Fibroblast of lung (primary cell): Measurements from ENCODE around the gene DISP2. TPM values are rescaled to one million over a fixed set of nuclear protein-coding genes. Genes with fewer than 3 reads are reported as not detected.

Experiments used
- DNase-seq, 2 donors: peaks; one replicate each; pipeline versions ENCODE4 v3.0.0 to v3.0.0-alpha.2; 2010; ENCODE audit warnings: low read depth in 2 of 2
- H2AFZ ChIP-seq: 2 replicates; pipeline ENCODE4 v1.5.1; 2012; ENCODE audit warnings: low read length, control low read depth, inconsistent platforms
- H3K27ac ChIP-seq: 2 replicates; pipeline ENCODE4 v1.5.1; 2011; ENCODE audit warnings: low read length, control low read depth; ENCODE audit not compliant: insufficient read depth
- H3K27me3 ChIP-seq: 2 replicates; pipeline ENCODE4 v1.5.1; 2011; ENCODE audit warnings: mild to moderate bottlenecking, low read length; ENCODE audit not compliant: control insufficient read depth, insufficient read depth
- H3K36me3 ChIP-seq: 2 replicates; pipeline ENCODE4 v1.5.1; 2011; ENCODE audit warnings: low read length; ENCODE audit not compliant: control insufficient read depth, insufficient read depth
- H3K4me1 ChIP-seq: 2 replicates; pipeline ENCODE4 v1.5.1; 2011; ENCODE audit warnings: low read length; ENCODE audit not compliant: control insufficient read depth, insufficient read depth; ENCODE audit errors: extremely low read depth
- H3K4me2 ChIP-seq: 2 replicates; pipeline ENCODE4 v1.5.1; 2011; ENCODE audit warnings: low read length, control low read depth; ENCODE audit not compliant: insufficient read depth; ENCODE audit errors: extremely low read depth
- H3K4me3 ChIP-seq, 4 experiments: fragments of 200-600 bp in 1 of 4; sonication (generic) in 1 of 4; replicated peaks in 1 of 4; 2 replicates each; pipeline ENCODE4 v1.5.1; 2011 to 2016; ENCODE audit warnings: low read length in 4 of 4, low read depth in 3 of 4, mild to moderate bottlenecking in 3 of 4, control low read depth in 2 of 4, inconsistent platforms in 1 of 4, mixed read lengths in 1 of 4; ENCODE audit not compliant: insufficient read depth in 1 of 4; ENCODE audit errors: control extremely low read depth in 1 of 4
- H3K79me2 ChIP-seq: 2 replicates; pipeline ENCODE4 v1.5.1; 2012; ENCODE audit warnings: mild to moderate bottlenecking, low read length, inconsistent platforms; ENCODE audit not compliant: control insufficient read depth, insufficient read depth
- H3K9ac ChIP-seq: 2 replicates; pipeline ENCODE4 v1.5.1; 2011; ENCODE audit warnings: mild to moderate bottlenecking, low read length, control low read depth; ENCODE audit not compliant: insufficient read depth
- H3K9me3 ChIP-seq: 2 replicates; pipeline ENCODE4 v1.5.1; 2012; ENCODE audit warnings: low read depth, low read length; ENCODE audit not compliant: control insufficient read depth, insufficient read depth
- H4K20me1 ChIP-seq: 2 replicates; pipeline ENCODE4 v1.5.1; 2011; ENCODE audit warnings: low read length; ENCODE audit not compliant: control insufficient read depth, insufficient read depth; ENCODE audit errors: extremely low read depth
- EZH2 ChIP-seq: IDR thresholded peaks from 2 replicates; pipeline ENCODE4 v1.5.1; 2012; ENCODE audit warnings: low read length, control low read depth, mild to moderate bottlenecking; ENCODE audit errors: missing control alignments
- polyA plus RNA-seq, 2 donors: library from polyadenylated mRNA; depleted of rRNA in 1 of 2; stranded (reverse) in 1 of 2; unstranded in 1 of 2; fragments of >200 nt; gene quantifications; 2 replicates each; pipeline ENCODE4 v1.2.1, GENCODE V29; 2011 to 2012; ENCODE audit warnings: missing spikeins in 1 of 2
- total RNA-seq: library from RNA; depleted of rRNA; stranded (reverse); fragments of >200 nt; gene quantifications from 2 replicates; pipeline ENCODE4 v1.2.1, GENCODE V29; 2014
- TF ChIP-seq, protein P1 (sequence below), 2 donors: IDR thresholded peaks in 1 of 2; conservative IDR thresholded peaks in 1 of 2; 1 replicate in 1 of 2; 2 replicates in 1 of 2; pipeline ENCODE4 v1.5.1; 2011 to 2012; ENCODE audit warnings: low read length in 2 of 2, control low read depth in 1 of 2, inconsistent platforms in 1 of 2, low read depth in 1 of 2, mild to moderate bottlenecking in 1 of 2

The DISP2 gene
- total and polyA plus RNA-seq, 2 donors (not counting 1 experiment from before 2014, with no cell fraction given), result under 0.01 to 0.11 TPM

DNA sequence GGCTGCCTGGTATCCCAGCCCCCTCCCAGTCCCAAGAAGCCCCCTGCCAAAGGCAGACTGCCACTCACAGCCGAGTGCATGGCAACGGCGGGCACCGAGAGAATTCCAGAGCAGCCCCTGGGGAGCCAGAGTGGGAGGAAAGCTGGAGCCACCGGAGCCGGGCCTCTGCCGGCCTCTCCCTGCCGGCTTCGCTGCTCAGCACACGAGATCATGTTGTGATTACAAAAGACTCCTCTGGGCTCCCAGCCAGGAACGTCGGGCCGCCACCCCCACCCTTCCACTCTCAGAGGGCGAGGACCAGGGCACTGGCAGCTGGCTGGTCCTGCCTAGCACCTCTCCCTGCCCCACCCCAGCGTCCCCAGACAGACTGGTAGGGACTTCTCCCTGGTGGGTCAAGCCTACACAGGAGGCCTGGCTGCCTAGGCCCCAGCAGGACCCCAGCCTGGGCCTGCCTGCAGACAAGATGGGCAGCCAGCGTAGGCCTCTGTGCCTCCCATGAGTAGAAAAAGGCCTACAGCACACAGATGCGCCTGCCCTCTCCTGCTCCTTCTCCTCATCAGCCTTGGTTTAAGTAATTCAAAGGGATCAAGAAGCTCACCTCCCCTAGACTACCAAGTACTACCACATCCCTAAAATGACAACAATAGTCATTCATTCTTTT lies 17.1 kb upstream of the DISP2 start, which contains the start of gene CCDC9B:
TSS of gene CCDC9B (minus strand) at position 200 of the 661 bp plus-strand sequence. CDS start at position 80, 120 bp downstream.
- Histone ChIP-seq H3K9ac (peak within 1 kb of the TSS; percentile 91), H3K4me3 (peak within 1 kb of the TSS; percentile 54 to 77 (median 58)), H3K27me3 (no peaks in the 10 kb centered on the region), H3K27ac (peak within 1 kb of the TSS; percentile 95), H3K4me1 (peaks cover 43% of the 10 kb centered on the region), H3K9me3 (no peaks in the 10 kb centered on the region), H3K36me3 (peaks cover 10% of the 10 kb centered on the region), H3K79me2 (peaks cover 18% of the 10 kb centered on the region), H2AFZ (no peak within 1 kb of the TSS), H4K20me1 (no peaks in the 10 kb centered on the region), H3K4me2 (peak within 1 kb of the TSS; percentile 79)
- peak; percentile 81 to 91 for DNase-seq
- TF ChIP-seq EZH2, result no peak
- TF ChIP-seq, protein P1, sequence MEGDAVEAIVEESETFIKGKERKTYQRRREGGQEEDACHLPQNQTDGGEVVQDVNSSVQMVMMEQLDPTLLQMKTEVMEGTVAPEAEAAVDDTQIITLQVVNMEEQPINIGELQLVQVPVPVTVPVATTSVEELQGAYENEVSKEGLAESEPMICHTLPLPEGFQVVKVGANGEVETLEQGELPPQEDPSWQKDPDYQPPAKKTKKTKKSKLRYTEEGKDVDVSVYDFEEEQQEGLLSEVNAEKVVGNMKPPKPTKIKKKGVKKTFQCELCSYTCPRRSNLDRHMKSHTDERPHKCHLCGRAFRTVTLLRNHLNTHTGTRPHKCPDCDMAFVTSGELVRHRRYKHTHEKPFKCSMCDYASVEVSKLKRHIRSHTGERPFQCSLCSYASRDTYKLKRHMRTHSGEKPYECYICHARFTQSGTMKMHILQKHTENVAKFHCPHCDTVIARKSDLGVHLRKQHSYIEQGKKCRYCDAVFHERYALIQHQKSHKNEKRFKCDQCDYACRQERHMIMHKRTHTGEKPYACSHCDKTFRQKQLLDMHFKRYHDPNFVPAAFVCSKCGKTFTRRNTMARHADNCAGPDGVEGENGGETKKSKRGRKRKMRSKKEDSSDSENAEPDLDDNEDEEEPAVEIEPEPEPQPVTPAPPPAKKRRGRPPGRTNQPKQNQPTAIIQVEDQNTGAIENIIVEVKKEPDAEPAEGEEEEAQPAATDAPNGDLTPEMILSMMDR (conservative IDR thresholded peaks at IDR 0.05 in 1 of 2, IDR thresholded peaks at IDR 0.05 in 1 of 2; ENCODE audit: low read depth in 1 of 2, low read length in 2 of 2), result no peak

DNA sequence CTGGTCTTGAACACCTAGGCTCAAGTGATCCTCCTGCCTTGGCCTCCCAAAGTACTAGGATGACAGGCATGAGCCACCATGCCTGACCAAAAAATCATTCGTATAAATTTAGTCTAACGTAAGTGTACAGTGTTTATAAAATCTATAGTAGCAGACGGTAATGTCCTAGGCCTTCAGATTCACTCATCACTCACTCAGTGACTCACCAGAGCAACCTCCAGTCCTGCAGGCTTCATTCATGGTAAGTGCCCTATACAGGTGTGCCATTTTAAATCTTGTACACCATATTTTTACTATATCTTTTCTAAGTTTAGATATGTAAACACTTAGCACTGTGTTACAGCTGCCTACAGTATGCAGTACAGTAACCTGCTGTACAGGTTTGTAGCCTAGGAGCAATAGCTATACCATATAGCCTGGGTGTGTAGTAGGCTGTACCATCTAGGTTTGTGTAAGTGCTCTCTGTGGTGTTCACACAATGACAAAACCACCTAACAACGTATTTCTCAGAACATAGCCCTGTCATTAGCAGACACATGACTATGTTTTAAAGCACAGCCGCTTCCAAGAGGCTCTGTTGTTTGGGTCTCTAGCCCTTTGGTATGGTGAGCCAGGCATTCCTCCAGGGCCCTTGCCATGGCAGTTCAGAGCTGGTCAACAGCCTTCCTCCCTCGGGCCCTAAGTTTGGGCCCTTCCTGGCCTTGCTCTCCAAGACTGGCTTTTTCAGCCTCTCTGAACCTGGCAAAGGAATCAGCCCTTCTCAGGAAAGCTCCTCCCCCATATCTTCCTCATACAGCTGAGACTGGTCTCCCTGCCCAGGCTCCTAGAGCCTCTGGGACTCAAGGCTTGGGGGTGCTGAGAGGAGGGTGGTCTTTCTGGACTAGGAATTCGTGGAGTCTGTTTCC lies 15.4 kb upstream of the DISP2 start:
- Histone ChIP-seq H3K4me1 (peaks cover 41% of the 10 kb centered on the region), H3K4me2 (no peak overlapping the region), H3K4me3 (no peak overlapping the region), H3K9me3 (no peaks in the 10 kb centered on the region), H4K20me1 (no peaks in the 10 kb centered on the region), H3K27ac (peak overlapping the region; percentile 65), H3K36me3 (no peaks in the 10 kb centered on the region), H3K79me2 (peaks cover 18% of the 10 kb centered on the region), H3K27me3 (no peaks in the 10 kb centered on the region), H3K9ac (peak overlapping the region; percentile 20), H2AFZ (peak overlapping the region; percentile 15)
- peak in 1 of 2 donors; percentile 53 for DNase-seq
- no peak for TF ChIP-seq EZH2
- TF ChIP-seq, protein P1 (conservative IDR thresholded peaks at IDR 0.05 in 1 of 2, IDR thresholded peaks at IDR 0.05 in 1 of 2; ENCODE audit: low read depth in 1 of 2, low read length in 2 of 2), result no peak

DNA sequence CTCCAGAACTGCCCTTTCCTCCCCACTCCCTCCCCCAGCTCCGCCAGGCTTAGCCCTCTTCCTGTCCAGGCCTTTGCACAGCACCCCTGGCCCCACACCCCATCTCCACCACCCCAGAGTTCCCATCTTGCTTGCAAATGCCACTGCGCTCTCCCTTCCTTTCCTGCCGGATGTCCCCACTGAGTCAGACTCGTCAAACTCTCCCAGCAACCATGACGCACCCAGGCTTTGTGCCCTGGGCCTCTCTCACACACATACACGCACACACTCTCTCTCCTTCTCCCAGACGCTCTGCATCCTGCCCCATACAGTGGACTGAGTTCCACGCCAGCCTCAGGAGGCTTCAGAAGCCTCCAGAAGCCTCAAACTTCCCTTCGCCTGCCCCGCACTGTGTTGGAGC lies 14.5 kb upstream of the DISP2 start:
- no peaks in the 10 kb centered on the region for H3K9me3 ChIP-seq
- no peak overlapping the region for H3K4me3 ChIP-seq
- H3K27ac ChIP-seq, result peak overlapping the region; percentile 65
- no peaks in the 10 kb centered on the region for H3K27me3 ChIP-seq
- no peaks in the 10 kb centered on the region for H3K36me3 ChIP-seq
- no peak overlapping the region for H3K4me2 ChIP-seq
- H2AFZ ChIP-seq, result no peak overlapping the region
- peaks cover 14% of the 10 kb centered on the region for H3K79me2 ChIP-seq
- no peaks in the 10 kb centered on the region for H4K20me1 ChIP-seq
- peaks cover 36% of the 10 kb centered on the region for H3K4me1 ChIP-seq
- TF ChIP-seq, protein P1 (conservative IDR thresholded peaks at IDR 0.05 in 1 of 2, IDR thresholded peaks at IDR 0.05 in 1 of 2; ENCODE audit: low read depth in 1 of 2, low read length in 2 of 2), result no peak
- TF ChIP-seq EZH2, result no peak
- peak; percentile 87 to 97 for DNase-seq
- peak overlapping the region; percentile 34 for H3K9ac ChIP-seq
